Retina (tissue), 1 donor: Measurements from ENCODE around the gene CIDEC.

ENCODE experiments used
- DNase-seq: peaks from one replicate; pipeline ENCODE4 v3.0.0-alpha.2; 2016

CIDEC gene

GRCh38 chr3:9843715-9844438 lies 36.2 kb downstream of the CIDEC start, which contains the start of gene RPUSD3:
RPUSD3 (minus strand) TSS chr3:9844008; CDS start chr3:9843990, 18 bp downstream.
- peak; percentile 98 for DNase-seq

DNA sequence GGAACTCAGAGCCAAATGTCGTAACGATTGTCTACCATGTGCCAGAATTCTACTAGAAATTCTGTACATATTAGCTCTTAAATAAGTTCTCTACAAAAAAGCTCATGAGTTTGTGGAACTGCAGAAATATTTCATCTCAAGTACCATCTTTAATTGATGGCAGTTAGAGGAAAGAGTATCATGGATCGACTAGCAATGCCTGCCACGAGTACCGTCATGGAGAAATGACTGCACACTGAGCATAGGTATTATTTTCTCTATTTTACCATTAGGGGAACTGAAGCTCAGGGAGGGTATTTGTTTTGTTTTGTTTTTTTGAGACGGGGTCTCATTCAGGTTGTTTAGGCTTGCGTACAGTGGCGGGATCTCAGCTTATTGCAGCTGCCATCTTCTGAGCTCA lies 39.0 kb downstream of the CIDEC start:
- DNase-seq = no peak

DNA sequence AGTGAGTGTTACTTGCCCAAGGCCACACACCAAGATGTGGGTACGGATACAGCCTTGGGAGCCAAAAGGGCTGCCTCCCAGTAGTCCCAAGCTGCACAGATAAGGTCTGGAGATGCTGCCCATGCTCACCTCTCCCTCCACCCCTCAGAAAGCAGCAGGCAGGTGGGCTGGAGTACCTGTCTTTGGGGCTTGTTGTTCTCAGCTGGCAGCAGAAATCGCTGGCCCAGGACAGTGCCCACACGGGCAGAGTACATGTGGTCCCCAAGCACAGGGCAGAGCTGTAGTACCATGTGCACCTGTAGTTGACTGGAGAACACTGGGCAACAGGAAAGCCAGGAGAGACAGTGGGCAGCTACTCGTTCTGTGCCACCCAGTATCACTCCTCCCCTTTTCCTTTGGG lies 41.2 kb downstream of the CIDEC start:
- DNase-seq = no peak

DNA sequence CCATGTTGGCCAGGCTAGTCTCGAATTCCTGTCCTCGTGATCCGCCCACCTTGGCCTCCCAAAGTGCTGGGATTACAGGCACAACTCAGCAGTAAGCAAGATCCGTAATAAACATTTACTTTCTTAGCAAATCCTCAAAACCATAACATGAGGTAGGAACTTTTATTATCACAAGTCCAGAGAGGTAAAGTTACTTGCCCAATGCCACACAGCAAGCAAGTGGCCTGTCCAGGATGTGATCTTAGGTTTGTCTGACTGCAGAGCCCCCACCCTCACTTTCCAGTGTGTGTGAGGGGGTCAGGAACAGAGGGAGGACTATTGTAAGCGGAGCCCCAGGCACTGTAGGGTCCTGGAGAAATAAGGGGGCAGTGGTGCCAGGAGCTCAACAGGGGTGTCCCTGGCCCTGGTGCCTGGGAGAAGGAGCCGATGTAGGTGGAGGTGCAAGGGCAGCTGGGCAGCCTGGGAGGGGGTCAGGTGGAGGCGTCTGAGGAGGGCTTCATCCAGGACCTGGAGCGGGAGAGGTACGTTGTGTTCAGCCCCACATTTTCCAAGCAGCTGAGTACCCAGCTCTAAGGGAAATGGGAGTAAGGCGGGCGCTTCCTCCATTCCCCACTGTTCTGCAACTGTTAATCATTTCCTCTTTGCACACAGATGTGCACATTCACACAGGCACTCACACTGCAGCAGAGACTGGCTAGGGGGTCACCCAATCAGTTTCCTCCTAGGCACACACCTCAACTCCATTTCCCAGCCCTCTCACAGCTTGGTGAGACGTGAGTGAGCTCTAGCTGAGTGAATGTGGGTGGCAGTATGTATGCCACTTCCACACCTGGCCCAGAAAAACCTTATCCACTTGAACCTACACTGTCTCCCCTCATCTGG lies 42.1 kb downstream of the CIDEC start:
- DNase-seq = no peak

DNA sequence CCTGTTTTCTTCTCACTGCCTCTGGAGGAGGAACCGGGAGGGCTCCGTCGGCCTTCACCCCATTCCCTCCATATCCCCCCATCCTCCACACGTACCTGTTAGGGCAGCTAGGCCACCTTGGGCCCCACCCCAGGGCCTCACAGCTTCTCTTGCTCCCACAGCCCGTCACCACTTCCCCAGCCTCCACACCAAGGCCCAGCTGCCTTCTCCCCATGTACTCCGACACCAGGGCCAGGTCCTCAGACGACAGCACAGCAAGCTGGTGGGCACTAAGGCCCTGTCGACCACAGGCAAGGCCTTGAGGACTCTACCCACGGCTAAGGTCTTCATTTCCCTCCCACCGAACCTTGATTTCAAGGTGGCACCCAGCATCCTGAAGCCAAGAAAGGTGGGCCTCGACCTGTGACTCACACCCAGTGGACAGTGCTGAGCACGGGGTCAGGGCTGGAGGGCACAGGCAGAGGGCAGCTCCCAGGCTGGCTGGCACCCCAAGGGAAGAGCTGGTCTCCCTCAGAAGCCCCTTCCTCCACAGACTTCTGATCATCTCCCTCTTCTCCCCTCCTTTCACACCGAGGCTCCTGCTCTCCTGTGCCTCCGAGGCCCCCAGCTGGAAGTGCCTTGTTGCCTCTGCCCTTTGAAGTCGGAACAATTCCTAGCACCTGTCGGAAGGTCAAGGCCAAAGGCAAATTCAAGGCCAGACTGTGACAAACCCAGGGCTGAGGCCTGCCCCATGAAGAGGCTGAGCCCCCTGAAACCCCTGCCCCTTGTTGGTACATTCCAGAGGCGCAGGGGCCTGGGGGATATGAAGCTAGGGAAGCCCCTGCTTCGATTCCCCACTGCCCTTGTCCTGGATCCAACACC lies 45.3 kb downstream of the CIDEC start:
- DNase-seq = no peak

DNA sequence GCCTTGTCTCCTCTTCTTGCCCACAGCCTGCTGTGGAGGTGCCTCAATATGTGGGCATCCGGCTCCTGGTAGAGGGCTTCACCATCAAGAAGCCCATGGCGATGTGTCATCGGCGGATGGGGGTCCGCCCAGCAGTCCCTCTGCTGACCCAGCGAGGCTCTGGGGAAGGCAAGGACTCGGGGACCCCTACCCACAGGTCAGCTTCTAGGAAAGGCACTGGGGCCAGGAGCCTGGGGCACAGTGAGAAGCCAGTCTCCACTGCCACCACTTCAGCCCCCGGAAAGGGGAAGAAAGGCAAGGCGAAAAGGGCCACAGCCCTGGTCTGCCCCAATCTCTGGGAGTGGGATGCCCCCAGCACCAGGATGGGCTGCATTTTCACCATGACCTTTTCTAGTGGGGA lies 47.0 kb downstream of the CIDEC start:
- DNase-seq = no peak

GRCh38 chr3:9831253-9831652 lies 48.8 kb downstream of the CIDEC start:
- no peak for DNase-seq

DNA sequence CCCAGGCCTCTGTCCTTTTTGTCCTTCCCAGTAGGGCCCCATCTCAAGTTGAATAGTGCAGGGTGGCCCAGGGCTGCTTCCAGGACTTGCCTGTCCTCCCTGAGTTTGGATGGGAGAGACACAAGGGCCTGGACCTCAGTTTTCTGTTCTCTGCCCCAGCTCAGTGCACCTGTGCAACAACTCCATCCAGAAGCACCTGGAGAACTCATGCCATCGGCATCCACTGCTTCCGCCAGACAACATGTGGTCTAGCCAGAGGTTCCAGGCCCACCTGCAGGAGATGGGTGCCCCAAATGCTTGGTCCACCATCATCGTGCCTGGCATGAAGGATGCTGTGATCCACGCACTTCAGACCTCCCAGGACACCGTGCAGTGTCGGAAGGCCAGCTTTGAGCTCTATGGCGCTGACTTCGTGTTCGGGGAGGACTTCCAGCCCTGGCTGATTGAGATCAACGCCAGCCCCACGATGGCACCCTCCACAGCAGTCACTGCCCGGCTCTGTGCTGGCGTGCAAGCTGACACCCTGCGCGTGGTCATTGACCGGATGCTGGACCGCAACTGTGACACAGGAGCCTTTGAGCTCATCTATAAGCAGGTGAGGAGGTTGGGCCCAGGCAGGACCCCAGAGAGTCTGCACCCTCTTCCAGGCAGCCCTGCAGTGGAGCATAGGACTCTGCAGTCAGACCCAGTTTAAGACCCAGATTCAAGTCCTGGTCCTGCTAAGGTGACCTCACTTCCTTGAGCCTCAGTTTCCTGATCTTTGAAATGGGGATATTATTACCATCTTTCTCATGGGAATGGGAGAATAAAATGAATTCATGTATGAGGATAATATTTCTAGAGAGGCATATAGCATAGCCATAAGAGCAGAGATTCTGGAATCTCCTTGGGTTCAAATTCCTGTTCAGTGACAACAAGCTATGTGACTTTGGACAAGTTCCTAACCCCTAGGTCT lies 51.0 kb downstream of the CIDEC start:
- DNase-seq = no peak

GRCh38 chr3:9826815-9827573 lies 53.1 kb downstream of the CIDEC start:
- peak; percentile 14 for DNase-seq

DNA sequence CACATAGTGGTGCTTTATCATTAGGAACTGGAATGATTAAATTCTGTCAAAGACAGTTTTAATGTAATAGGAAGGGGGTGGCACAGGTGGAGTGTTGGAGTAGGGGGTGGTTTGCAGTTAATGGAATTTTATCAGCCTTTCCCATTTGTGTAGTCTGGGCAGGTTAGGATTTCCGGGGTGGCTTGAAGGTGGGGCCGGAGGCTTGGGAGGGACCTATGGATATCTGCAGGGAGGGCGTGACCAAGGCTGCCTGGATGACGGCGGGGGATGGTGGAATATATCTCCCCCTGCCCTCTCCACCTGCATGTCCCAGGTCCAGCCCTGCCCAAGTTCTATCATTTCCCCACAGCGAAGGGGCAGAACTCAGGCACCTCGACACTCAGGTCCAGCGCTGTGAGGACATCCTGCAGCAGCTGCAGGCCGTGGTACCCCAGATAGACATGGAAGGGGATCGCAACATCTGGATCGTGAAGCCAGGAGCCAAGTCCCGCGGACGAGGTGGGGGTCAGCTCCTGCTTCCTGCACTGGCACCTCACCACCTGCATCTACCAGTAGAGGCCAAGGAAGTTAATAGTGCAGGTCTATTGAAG lies 54.5 kb downstream of the CIDEC start:
- no peak for DNase-seq

DNA sequence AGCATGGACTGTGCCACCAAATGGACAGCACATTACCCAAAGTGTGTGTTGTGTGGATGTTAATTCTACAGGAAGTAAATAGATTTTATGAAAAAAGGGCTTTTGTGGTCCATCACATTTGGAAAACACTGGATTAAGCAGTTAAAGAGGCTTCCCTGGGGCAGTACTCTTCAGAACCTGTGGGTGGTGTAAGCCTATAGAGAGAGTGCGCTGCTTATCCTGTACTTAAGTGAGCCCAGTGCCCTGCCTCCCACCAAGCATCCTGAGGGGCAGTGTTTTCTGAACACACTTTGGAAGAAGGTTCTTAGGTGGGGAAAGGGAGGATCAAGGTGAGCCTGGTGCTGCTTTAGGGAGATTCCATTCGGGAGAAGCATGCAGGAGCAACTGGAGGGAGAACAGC lies 59.1 kb downstream of the CIDEC start:
- no peak for DNase-seq

DNA sequence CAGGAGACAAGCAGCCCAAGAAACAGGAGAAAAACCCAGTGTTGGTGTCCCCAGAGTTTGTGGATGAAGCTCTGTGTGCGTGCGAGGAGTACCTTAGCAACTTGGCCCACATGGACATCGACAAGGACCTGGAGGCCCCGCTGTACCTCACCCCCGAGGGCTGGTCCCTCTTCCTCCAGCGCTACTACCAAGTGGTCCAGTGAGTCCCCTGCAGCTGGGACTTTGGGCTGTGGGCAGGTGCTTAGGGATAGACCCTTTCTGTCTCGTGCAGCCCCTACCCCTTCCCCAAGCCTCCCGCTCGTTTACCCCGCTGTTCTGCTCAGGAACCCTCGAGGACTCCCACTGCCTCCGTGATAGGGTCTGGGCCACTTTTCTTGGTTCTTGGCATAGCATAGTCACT lies 59.5 kb downstream of the CIDEC start:
- DNase-seq = no peak

DNA sequence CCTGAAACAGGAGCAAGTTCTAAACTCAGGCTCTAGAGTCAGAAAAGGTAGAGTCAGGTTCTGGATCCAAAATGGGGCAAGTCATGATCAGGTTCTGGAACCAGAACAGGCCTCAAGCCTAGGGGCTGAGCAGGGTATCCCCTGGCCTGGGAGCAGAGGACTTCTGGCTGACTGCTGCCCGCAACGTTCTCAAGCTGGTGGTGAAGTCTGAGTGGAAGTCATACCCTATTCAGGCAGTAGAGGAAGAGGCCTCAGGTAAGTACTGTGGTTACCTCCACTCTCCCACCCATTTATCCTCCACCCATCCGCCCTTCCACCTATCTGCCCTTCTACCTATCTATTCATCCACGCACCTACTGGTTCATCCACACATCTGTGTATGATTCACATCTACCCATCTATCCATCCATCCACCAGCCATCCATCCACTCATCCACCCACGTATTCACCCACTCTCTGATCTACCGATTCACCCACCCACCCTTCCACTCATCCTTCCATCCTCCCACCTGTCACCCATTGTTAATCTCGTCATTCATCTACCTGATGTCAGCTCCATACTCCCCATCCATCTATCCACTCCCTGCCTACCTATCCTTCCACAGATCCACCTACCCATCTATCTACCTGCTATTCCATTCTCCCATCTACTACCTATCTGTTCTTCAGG lies 61.3 kb downstream of the CIDEC start:
- DNase-seq = no peak

GRCh38 chr3:9817436-9817835 lies 62.6 kb downstream of the CIDEC start:
- DNase-seq = no peak
